GM12873 (cell line): ENCODE measurements around the gene SLC2A8.

ENCODE experiments used
- CTCF ChIP-seq: IDR thresholded peaks from 2 replicates; pipeline ENCODE4 v1.5.1; 2012; ENCODE audit warnings: low read depth, mild to moderate bottlenecking, moderate library complexity, low read length, control low read depth; ENCODE audit not compliant: insufficient read depth; ENCODE audit errors: missing control alignments

The SLC2A8 gene

GRCh38 chr9:127457191-127457878 is 60.4 kb downstream of the SLC2A8 start:
- no peak for TF ChIP-seq CTCF
